Medulla oblongata (tissue), 1 donor: Measurements from ENCODE around the gene FLVCR2.

Source experiments
- DNase-seq: peaks from one replicate; pipeline ENCODE4 v3.0.0-alpha.2; 2015; ENCODE audit errors: extremely low spot score

Gene FLVCR2

GRCh38 chr14:75578102-75578785 lies at the start of gene FLVCR2:
Gene FLVCR2, plus strand, starts transcription at chr14:75578620. Its CDS starts 353 bp downstream, at chr14:75578973.
- peak; percentile 81 for DNase-seq

- DNase-seq = no peak
These were observed 47.2 kb upstream of the FLVCR2 start for GRCh38 chr14:75531256-75531655.

GRCh38 chr14:75531660-75532317 lies 46.6 kb upstream of the FLVCR2 start:
- no peak for DNase-seq

GRCh38 chr14:75533791-75534555 lies 44.4 kb upstream of the FLVCR2 start:
- DNase-seq = no peak

- no peak for DNase-seq
These were observed 43.1 kb upstream of the FLVCR2 start for GRCh38 chr14:75535164-75535898.

DNA sequence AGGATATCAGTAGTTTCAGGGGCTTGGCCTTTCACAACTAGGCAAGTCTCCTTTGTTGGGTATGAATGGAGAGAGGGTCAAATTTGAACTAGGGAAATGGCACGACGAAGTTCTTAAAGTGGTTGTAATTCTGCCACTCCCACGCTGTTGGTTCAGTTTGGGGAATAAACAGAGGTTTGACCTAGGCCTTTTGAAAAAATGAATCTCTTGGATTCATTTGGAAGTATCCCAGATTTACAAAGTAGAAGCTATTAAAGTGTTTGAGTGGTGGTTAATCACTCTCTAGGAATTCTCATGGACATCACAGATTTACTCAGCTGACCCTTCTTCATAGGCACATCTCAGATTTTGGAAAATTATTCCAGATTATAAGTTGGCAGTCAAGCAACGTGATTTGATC lies 41.3 kb upstream of the FLVCR2 start:
- DNase-seq = no peak

DNA sequence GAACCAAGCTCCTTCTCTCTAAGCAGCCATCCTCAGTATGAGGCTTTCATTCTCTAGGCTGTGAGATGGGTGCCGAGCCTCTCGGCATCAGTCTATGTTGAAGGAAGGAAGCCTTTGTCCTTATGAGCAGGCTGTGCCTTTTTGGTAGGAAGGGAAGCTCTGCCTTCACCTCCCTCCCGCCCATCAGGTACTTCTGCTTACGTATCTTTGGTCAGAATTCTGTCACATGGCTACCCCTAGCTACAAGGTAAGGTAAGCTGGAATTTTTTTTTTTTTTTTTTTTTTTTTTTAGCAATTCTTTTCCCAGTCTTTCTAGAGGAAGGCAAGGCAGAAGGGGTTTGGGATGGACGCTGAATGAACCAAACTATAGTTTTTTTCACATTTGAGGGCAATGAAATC lies 39.3 kb upstream of the FLVCR2 start:
- no peak for DNase-seq

DNA sequence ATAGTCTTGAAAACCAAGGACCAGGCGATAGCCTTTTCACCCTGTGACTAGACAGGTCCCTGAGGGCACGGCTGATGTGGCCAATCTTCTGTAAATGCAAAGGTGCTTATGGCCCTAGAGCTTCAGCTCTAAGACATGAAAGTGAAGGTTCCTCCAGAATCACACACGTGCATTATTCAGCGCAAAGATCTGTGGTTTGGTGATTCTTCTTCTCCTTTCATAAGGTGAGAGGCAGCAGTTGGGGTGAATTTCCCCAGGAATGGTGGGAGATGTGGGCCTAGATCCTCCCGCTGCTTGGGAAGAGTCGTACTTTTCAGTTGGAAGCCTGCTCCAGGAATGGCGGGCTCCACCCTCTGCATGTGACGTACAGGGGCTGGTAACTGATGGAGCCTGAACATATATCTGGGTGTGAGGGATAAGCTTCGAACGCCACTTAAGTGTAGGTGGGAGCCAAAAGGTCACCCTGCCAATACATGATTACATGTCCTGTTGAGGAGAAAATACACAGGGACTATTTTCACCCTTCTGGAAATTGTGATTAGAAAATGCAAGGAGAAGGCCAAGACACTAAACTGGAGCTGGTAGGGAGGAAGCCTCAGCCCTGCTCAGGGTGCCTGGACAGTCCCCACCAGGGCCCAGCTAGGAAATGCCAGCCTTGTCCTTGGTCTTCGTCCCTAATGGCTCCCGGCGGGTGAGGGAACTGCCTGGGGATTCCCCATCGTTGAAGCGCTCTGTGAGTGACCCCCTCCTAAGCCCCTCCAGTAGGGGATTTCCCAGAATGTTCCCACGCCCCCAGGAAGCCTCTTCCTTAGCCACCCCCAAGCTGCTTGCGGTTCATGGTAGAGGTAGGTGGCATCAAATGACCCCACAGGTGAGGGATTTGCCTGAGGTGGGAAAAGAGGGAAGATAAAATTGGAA lies 38.6 kb upstream of the FLVCR2 start:
- DNase-seq = no peak

DNA sequence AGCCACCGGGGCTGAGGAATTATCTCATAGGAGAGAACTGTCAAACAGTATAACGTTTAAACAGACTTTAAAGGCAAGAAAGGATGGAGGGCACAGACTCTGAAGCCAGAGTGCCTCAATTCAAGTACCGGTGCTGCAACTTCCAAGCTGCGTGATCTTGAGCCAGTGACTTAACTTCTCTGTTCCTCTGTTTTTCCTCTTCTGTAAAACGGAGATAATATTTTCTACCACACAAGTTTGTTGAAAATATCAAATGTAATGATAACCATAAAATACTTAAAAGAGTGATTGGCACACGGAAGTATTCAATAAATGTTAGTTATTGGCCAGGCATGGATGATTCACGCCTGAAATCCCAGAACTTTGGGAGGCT lies 38.0 kb upstream of the FLVCR2 start:
- DNase-seq = no peak

DNA sequence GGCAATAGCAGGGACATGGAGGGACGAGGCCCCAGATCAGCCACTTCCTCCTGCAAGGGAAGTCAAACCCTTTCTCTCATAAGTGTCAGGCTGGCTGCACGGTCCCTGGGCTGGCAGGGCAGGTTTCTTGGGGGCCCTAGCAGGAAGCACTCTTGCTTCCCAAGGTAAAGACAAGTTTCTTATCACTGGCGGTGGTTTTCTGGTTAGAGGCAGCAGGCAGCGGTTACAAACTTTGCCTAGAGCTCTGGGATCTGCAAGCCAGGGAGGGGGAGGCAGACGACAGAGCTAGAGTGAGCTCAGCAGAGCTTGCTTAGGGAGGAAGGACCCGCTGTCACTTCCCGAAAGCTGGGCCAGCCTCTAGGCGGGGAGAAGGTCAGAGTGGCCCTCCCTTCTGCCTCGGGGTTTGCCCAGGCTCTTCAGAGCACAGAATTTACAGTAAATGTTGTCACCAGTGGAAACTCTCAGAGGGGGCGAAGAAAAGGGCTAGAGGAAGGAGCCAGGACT lies 35.8 kb upstream of the FLVCR2 start:
- DNase-seq = peak; percentile 64

- no peak for DNase-seq
These were observed 35.2 kb upstream of the FLVCR2 start for GRCh38 chr14:75543253-75543652.

GRCh38 chr14:75543786-75544185 lies 34.6 kb upstream of the FLVCR2 start:
- DNase-seq = no peak

DNA sequence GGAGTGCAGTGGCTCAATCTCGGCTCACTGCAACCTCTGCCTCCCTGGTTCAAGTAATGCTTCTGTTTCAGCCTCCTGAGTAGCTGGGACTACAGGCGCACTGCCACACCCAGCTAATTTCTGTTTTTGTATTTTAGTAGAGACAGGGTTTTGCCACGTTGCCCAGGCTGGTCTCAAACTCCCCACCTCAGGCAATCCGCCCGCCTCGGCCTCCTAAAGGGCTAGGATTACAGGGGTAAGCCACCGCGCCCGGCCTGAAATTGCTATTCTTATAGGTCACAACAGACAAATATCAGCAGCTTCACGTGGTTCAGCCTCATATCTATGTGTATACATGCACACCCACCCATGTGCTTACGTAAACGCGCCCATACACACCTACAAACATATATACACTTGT lies 32.5 kb upstream of the FLVCR2 start:
- DNase-seq = no peak

- DNase-seq = no peak
These were observed 30.7 kb upstream of the FLVCR2 start for GRCh38 chr14:75547552-75548250.

DNA sequence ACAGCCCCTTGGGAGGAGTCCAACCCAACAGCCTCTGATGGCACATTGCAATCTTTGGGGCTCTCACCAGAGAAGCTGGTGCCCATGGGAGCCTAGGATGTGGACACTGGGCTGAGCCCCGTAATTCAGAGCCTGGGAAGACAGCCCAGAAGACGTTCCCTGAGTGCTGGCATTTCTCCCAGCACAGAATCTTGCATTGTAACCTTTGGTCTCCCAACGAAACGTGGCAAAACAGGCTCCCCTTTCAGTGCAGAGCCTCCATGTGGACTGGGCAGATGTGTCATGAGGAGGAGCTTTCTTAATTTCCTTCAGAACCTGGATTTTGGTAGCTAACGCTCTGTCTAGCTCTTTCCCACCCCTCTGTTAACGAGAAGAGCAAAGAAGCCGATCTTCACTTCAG lies 29.9 kb upstream of the FLVCR2 start:
- DNase-seq = no peak

GRCh38 chr14:75549169-75549568 lies 29.3 kb upstream of the FLVCR2 start:
- peak; percentile 48 for DNase-seq

GRCh38 chr14:75551021-75551420 lies 27.4 kb upstream of the FLVCR2 start:
- DNase-seq = no peak

- DNase-seq = no peak
These were observed 25.3 kb upstream of the FLVCR2 start for GRCh38 chr14:75553157-75553556.

GRCh38 chr14:75553761-75554364 lies 24.6 kb upstream of the FLVCR2 start:
- DNase-seq = no peak

DNA sequence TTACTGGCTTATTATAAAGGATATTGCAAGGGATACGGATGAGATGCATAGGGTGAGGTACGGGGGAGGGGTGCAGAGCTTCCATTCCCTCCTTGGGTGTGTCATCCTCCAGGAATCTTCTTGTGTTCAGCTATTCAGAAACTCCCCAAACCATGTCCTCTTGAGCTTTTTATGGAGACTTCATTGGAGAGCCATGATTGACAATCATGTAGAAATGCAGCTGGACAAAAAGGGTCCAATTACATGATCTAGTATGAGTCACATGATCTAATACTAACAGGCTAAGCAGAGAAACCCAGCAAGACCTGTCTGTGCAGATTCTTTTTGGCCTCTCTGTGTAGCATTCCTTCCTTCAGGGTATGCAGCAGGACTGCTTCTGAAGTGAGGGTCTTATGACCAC lies 23.9 kb upstream of the FLVCR2 start:
- no peak for DNase-seq
